Measurements from ENCODE around the gene TBC1D22A. TPM values are rescaled to one million over a fixed set of nuclear protein-coding genes. Genes with fewer than 3 reads are reported as not detected.

Gene TBC1D22A
- total RNA-seq, 1 donor from 2014 or later, result 34.1 TPM

DNA sequence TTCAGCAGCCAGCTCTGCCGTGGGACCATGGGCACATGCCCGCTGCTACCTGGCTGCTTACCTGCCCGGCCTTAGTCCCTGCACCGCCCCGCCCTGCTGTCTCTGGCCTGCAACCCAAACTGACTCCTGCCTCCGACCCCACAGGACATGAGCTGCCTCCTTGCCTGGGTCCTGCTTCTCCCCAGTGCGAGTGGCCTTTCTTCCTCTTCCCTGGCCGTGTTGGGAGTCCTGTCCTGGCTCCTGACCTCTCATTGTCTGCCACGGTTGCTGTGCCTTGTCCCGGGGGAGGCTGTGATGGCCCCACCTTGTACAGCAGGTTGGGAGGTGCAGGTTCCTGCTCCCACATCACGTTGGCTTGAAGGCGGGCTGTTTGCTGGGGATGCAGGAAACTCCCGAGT is 370.0 kb downstream of the TBC1D22A start:
- intact Hi-C loops (cut with DNase I), result no loop called here
- Histone ChIP-seq H3K36me3 (no peaks in the 10 kb centered on the region), H3K4me3 (no peak overlapping the region), H3K27ac (no peak overlapping the region), H3K4me1 (no peaks in the 10 kb centered on the region), H3K27me3 (ENCODE audit: low read depth) (no peaks in the 10 kb centered on the region), H3K9me3 (no peaks in the 10 kb centered on the region)
- TF ChIP-seq, protein P1, sequence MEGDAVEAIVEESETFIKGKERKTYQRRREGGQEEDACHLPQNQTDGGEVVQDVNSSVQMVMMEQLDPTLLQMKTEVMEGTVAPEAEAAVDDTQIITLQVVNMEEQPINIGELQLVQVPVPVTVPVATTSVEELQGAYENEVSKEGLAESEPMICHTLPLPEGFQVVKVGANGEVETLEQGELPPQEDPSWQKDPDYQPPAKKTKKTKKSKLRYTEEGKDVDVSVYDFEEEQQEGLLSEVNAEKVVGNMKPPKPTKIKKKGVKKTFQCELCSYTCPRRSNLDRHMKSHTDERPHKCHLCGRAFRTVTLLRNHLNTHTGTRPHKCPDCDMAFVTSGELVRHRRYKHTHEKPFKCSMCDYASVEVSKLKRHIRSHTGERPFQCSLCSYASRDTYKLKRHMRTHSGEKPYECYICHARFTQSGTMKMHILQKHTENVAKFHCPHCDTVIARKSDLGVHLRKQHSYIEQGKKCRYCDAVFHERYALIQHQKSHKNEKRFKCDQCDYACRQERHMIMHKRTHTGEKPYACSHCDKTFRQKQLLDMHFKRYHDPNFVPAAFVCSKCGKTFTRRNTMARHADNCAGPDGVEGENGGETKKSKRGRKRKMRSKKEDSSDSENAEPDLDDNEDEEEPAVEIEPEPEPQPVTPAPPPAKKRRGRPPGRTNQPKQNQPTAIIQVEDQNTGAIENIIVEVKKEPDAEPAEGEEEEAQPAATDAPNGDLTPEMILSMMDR (IDR thresholded peaks at IDR 0.05), result no peak
- ATAC-seq (no peak), DNase-seq (no peak)

DNA sequence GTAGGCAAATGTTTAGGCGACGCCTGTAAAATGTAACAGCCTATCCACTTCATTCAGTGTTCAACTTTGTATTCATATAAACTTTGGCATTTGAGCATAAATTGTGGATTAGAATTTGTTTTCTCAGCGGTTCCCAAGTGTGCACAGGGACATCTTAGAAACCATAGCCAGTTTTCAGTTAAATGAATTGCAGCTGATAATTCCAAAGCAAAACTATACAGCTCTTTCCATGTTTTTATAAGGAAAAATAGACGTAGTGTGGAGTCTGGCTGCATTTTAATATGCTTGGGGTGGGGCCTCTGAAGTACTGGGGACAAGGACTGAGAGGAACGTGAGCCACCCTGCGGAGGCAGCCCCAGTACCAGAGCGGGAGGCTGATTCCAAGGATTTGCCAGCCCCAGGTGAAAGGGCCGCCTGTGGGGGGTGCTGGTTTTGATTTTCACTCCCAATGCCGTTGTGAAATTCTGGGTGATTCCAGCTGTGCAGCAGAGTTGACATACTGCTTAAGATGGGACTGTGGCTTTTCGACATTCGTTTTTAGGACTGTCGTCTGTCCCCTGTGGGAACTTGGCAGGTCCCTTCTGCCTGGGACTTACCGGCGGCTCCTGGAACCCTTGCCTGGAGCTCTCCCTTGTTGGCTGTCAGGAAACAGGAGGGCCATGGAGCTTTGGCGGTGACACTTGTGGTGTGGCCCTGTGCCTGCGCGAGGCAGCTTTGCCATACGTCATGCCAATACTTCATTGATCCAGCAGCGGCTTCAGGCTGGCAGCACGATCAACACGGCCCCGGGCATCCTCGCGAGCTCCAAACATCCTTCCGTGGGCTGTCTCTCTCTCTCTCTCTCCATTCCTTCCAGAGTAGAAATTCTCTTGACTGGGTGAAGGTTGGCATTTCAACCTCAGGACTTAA is 370.9 kb downstream of the TBC1D22A start:
- Histone ChIP-seq H3K9me3 (no peaks in the 10 kb centered on the region), H3K27me3 (ENCODE audit: low read depth) (no peaks in the 10 kb centered on the region), H3K27ac (no peak overlapping the region), H3K4me1 (no peaks in the 10 kb centered on the region), H3K4me3 (no peak overlapping the region), H3K36me3 (no peaks in the 10 kb centered on the region)
- ATAC-seq, result no peak
- DNase-seq, result no peak
- TF ChIP-seq, protein P1 (IDR thresholded peaks at IDR 0.05), result no peak
- intact Hi-C loops (cut with DNase I), result no loop called here

DNA sequence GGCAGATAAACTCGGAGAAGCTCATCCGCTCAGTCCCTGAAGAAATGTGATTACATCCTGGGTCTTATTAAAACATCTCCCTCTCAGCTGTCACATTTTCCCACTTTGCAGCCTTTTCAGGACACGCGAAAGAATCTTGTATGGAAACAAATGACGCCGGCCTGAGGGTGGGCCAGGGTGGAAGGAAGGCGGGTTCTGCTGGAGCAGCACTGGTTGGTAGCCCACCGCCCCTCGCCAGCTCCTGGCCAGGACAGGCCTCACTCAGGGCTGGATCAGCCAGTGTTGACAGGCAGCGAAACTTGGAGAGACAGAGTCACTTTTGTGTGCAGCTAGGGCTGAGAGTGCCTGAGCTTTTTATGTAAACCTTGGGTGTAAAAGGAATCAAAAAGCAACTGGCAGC is 371.8 kb downstream of the TBC1D22A start:
- Histone ChIP-seq H3K27me3 (ENCODE audit: low read depth) (no peaks in the 10 kb centered on the region), H3K27ac (no peak overlapping the region), H3K36me3 (no peaks in the 10 kb centered on the region), H3K4me3 (no peak overlapping the region), H3K9me3 (no peaks in the 10 kb centered on the region), H3K4me1 (no peaks in the 10 kb centered on the region)
- TF ChIP-seq, protein P1 (IDR thresholded peaks at IDR 0.05), result no peak
- DNase-seq (no peak), ATAC-seq (no peak)
- intact Hi-C loops (cut with DNase I), result no loop called here

DNA sequence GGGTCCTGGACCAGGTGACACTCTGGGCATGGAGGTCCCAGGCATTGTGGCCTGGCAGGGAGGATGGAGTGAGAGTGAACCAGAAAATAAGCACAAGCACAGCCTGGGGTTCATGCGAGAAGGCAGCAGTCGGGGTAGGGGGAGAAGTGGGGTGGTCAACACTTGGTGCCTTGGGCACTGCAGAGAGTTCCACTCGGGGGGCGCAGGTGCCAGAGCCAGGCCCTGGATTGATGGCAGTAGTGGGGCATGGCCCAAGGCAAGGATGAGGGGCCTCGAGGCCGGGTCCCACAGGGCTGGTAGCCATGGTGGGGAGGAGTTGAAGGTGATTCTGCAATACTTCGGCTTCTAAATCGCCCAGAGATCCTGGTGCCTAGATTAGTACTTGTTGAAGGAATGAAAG is 372.9 kb downstream of the TBC1D22A start:
- no peaks in the 10 kb centered on the region for H3K9me3 ChIP-seq
- intact Hi-C loops (cut with DNase I), result no loop called here
- H3K4me3 ChIP-seq, result no peak overlapping the region
- no peaks in the 10 kb centered on the region for H3K4me1 ChIP-seq
- no peaks in the 10 kb centered on the region for H3K36me3 ChIP-seq
- DNase-seq (no peak), ATAC-seq (no peak)
- no peaks in the 10 kb centered on the region for H3K27me3 ChIP-seq (ENCODE audit: low read depth)
- TF ChIP-seq, protein P1 (IDR thresholded peaks at IDR 0.05), result no peak
- H3K27ac ChIP-seq, result no peak overlapping the region

DNA sequence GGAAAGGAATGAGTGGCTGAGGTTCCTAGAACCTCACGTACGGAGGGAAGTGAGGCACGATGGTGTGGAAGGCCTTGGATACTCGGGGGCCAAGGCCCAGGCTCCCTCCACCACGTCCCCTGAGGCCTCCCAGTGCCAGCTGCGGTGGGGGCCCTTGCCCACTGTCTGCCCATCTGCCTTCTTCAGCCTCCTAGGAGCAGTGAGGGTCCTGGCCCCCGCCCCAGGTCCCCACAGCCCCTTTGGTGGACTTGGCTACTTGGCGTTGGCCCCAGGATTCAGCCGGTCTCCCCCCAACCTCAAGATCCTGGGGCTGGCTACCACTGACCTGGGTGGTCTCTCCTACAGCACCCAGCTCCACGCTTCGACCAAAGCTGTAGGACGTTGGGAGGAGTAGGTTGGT is 373.6 kb downstream of the TBC1D22A start:
- Histone ChIP-seq H3K4me1 (no peaks in the 10 kb centered on the region), H3K27ac (no peak overlapping the region), H3K9me3 (no peaks in the 10 kb centered on the region), H3K27me3 (ENCODE audit: low read depth) (no peaks in the 10 kb centered on the region), H3K36me3 (no peaks in the 10 kb centered on the region), H3K4me3 (no peak overlapping the region)
- ATAC-seq (no peak), DNase-seq (no peak)
- intact Hi-C loops (cut with DNase I), result no loop called here
- TF ChIP-seq, protein P1 (IDR thresholded peaks at IDR 0.05), result no peak

Data from lower lobe of right lung (tissue), 2 donors.